Stomach (tissue), 4 donors: ENCODE measurements around the gene EID2.

Experiments used
- EP300 ChIP-seq: sonication (generic); formaldehyde crosslinking; IDR thresholded peaks from one replicate; pipeline ENCODE4 v1.6.1; 2017; ENCODE audit warnings: antibody characterized with exemption
- POLR2A ChIP-seq, 4 donors: fragments of 450-650 bp; IDR thresholded peaks; one replicate each; pipeline ENCODE4 v1.6.1; 2016; ENCODE audit warnings: antibody characterized with exemption in 4 of 4, control low read depth in 2 of 4, mild to moderate bottlenecking in 1 of 4, moderate library complexity in 1 of 4
- POLR2AphosphoS5 ChIP-seq, 3 donors: sonication (generic); formaldehyde crosslinking; IDR thresholded peaks; one replicate each; pipeline ENCODE4 v1.6.1; 2016; ENCODE audit warnings: antibody characterized with exemption in 3 of 3
- TF ChIP-seq, protein P1 (sequence below), 7 experiments: fragments of 450-650 bp in 4 of 7; fragments of 200-600 bp in 3 of 7; sonication (generic) in 3 of 7; IDR thresholded peaks; one replicate each; pipeline ENCODE4 v1.5.1; 2016 to 2019; ENCODE audit warnings: antibody characterized with exemption in 7 of 7, control low read depth in 2 of 7, mild to moderate bottlenecking in 1 of 7

DNA sequence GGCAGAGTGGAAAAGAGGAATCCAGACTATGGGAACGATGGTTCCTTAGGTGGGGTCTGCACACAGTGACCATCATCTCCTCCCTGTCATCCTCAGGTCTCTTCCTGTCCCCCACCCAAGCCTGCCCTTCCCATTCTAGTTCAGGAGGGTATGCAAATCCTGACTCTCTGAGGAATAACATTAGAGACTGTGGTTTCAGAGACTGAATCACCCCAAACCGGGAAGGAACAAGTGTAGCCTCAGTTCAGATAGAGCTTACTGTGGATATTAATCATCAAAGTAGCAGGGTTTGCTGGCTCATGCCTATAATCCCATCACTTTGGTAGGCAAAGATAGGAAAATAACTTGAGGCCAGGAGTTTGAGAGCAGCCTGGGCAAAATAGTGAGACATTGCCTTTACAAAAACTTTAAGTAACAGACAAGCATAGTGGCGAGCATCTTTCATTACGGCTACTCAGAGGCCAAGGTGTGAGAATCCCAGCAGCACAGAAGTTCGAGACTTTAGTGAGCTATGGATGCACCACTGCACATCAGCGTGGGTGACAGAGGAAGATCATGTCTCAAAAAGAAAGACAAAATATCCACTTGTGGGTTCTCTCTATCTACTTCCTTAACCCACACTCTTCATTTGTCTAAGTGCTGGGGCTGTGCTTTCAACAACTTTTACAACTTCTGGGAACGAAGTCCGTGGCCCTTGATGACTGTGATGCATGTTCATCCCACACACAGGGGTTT lies 43.1 kb upstream of the EID2 start:
- TF ChIP-seq, protein P1, sequence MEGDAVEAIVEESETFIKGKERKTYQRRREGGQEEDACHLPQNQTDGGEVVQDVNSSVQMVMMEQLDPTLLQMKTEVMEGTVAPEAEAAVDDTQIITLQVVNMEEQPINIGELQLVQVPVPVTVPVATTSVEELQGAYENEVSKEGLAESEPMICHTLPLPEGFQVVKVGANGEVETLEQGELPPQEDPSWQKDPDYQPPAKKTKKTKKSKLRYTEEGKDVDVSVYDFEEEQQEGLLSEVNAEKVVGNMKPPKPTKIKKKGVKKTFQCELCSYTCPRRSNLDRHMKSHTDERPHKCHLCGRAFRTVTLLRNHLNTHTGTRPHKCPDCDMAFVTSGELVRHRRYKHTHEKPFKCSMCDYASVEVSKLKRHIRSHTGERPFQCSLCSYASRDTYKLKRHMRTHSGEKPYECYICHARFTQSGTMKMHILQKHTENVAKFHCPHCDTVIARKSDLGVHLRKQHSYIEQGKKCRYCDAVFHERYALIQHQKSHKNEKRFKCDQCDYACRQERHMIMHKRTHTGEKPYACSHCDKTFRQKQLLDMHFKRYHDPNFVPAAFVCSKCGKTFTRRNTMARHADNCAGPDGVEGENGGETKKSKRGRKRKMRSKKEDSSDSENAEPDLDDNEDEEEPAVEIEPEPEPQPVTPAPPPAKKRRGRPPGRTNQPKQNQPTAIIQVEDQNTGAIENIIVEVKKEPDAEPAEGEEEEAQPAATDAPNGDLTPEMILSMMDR (IDR thresholded peaks at IDR 0.05): no peak
- TF ChIP-seq EP300 (no peak), POLR2A (IDR thresholded peaks at IDR 0.05) (no peak), POLR2AphosphoS5 (IDR thresholded peaks at IDR 0.05) (no peak)
